Caco-2 (cell line): Measurements from ENCODE around the gene SLC66A3. TPM values are rescaled to one million over a fixed set of nuclear protein-coding genes. Genes with fewer than 3 reads are reported as not detected.
"Not testable (repeated sequence)": the region's sequence is repeated elsewhere in the genome, so short reads cannot be mapped to it uniquely, and the experiment has no call there.

ENCODE experiments used
- BruUV-seq: library from RNA; stranded (reverse); fragments of 400-500 nt; replicated peaks from 2 replicates; lab custom pipeline; 2021; lab: Mats Ljungman, UMichigan
- CTCF ChIA-PET: fragments of 300-600 bp; sonication (Branson Sonifier 250); formaldehyde crosslinking; loops from one replicate; lab custom pipeline; 2022; ENCODE audit warnings: antibody characterized with exemption; lab: Charles Lee
- POLR2A ChIA-PET: fragments of 300-600 bp; sonication (Branson Sonifier 250); formaldehyde crosslinking; loops from one replicate; lab custom pipeline; 2022; ENCODE audit warnings: antibody characterized with exemption; lab: Charles Lee
- DNase-seq, 2 experiments: peaks; one replicate each; pipeline versions ENCODE4 v3.0.0 to v3.0.0-alpha.2; 2020 to 2022
- H3K27me3 ChIP-seq: replicated peaks from 2 replicates; pipeline ENCODE4 v1.6.0; 2011; ENCODE audit warnings: low read length; ENCODE audit not compliant: control insufficient read depth, insufficient read depth
- H3K36me3 ChIP-seq: 2 replicates; pipeline ENCODE4 v1.5.1; 2011; ENCODE audit warnings: low read length; ENCODE audit not compliant: control insufficient read depth, insufficient read depth
- H3K4me1 ChIP-seq: fragments of 250-450 bp; sonication (Bioruptor Pico); 2 replicates; pipeline ENCODE4 v1.5.1; 2020; ENCODE audit warnings: mild to moderate bottlenecking
- H3K4me3 ChIP-seq: 2 replicates; pipeline ENCODE4 v1.5.1; 2011; ENCODE audit warnings: low read depth, mild to moderate bottlenecking, control low read depth, low read length
- H3K9me3 ChIP-seq: fragments of 250-450 bp; sonication (Bioruptor Pico); 2 replicates; pipeline ENCODE4 v1.5.1; 2020; ENCODE audit warnings: mild to moderate bottlenecking, moderate library complexity
- H3K27ac Mint-ChIP-seq: one replicate; pipeline ENCODE4 v1.8.0; 2022; ENCODE audit warnings: mixed read lengths; ENCODE audit not compliant: unreplicated experiment
- H3K27me3 Mint-ChIP-seq: one replicate; pipeline ENCODE4 v1.8.0; 2022; ENCODE audit warnings: mixed read lengths; ENCODE audit not compliant: insufficient read depth, unreplicated experiment
- H3K36me3 Mint-ChIP-seq: one replicate; pipeline ENCODE4 v1.8.0; 2022; ENCODE audit warnings: mild to moderate bottlenecking, mixed read lengths; ENCODE audit not compliant: insufficient read depth, unreplicated experiment
- H3K4me1 Mint-ChIP-seq: one replicate; pipeline ENCODE4 v1.8.0; 2022; ENCODE audit warnings: low read depth, mixed read lengths; ENCODE audit not compliant: unreplicated experiment
- H3K4me3 Mint-ChIP-seq: one replicate; pipeline ENCODE4 v1.8.0; 2022; ENCODE audit warnings: mild to moderate bottlenecking, moderate library complexity, mixed read lengths; ENCODE audit not compliant: unreplicated experiment
- H3K9me3 Mint-ChIP-seq: one replicate; pipeline ENCODE4 v1.8.0; 2022; ENCODE audit warnings: mixed read lengths; ENCODE audit not compliant: unreplicated experiment
- CTCF ChIP-seq, 2 experiments: fragments of 200-600 bp in 1 of 2; IDR thresholded peaks; 1 replicate in 1 of 2; 2 replicates in 1 of 2; pipeline versions ENCODE4 v1.5.1 to v1.8.0; 2011 to 2022; ENCODE audit warnings: antibody characterized with exemption in 1 of 2, control low read depth in 1 of 2, inconsistent platforms in 1 of 2, low read depth in 1 of 2, low read length in 1 of 2, mild to moderate bottlenecking in 1 of 2, moderate library complexity in 1 of 2; ENCODE audit not compliant: insufficient read depth in 1 of 2, severe bottlenecking in 1 of 2, unreplicated experiment in 1 of 2
- intact Hi-C: fragments of 100-400 bp; cut with micrococcal nuclease; formaldehyde crosslinking; loops from one replicate; pipeline ENCODE4 v1.10.0; 2022; ENCODE audit not compliant: unreplicated experiment
- total RNA-seq: library from RNA; stranded (reverse); gene quantifications from 2 replicates; pipeline ENCODE4 v1.2.3, GENCODE V29; 2022

SLC66A3 gene
- total RNA-seq, 1 experiment from 2014 or later = 12.1 TPM

DNA sequence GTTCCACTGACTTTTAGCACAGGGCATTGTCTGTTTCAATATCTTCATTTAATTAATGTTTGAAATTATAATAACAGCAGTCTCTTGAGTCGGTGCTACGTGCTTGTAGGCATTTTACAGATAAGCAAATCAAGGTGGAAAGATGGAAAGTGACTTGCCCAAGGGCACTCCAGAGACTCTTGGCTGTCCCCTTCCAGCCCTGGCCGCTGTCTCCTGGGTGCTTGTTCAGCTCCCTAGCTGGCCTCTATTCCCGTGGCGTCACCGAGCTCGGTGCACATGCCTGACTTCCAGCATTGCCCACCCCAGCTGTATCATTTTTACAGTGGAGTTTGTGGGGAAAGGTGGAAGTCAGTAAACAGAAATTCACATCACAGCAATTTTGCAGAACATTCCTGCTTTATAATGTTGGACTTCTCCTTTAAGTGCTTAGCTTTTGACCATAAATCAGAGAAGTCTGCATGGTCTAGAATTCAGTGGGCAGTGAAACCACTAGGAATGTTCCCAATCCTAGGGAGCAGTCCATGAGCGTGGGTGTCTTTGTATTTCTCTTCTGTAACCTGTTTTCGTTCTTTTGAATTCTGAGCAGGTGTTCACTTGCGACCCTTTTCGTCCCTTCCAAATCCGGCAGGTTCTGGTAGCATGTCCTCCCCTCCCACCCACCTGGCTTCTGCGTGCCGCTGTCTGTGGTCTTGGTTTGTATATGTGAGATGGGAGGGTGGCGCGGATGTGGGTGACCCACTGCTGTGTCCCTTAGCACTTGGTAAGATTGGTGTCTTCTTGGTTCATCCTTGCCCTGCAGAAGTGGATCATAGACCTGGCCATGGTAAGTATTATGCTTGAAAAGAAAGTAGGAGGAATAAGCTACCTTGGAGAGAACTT lies 8.4 kb downstream of the SLC66A3 start:
- no peak overlapping the region for H3K4me3 ChIP-seq
- POLR2A ChIA-PET = no interaction called here
- H3K4me3 Mint-ChIP-seq = no peak overlapping the region
- no peaks in the 10 kb centered on the region for H3K36me3 ChIP-seq
- H3K27ac Mint-ChIP-seq = no peak overlapping the region
- intact Hi-C loops = no loop called here
- no peaks in the 10 kb centered on the region for H3K36me3 Mint-ChIP-seq
- no peaks in the 10 kb centered on the region for H3K4me1 Mint-ChIP-seq
- H3K9me3 ChIP-seq = no peaks in the 10 kb centered on the region
- no peaks in the 10 kb centered on the region for H3K27me3 ChIP-seq
- no peaks in the 10 kb centered on the region for H3K27me3 Mint-ChIP-seq
- CTCF ChIA-PET = no interaction called here
- no TSS peak for BruUV-seq
- H3K9me3 Mint-ChIP-seq = no peaks in the 10 kb centered on the region
- DNase-seq = no peak
- H3K4me1 ChIP-seq = no peaks in the 10 kb centered on the region
- no peak for TF ChIP-seq CTCF (IDR thresholded peaks at IDR 0.05; ENCODE audit: insufficient read depth in 1 of 2, low read depth in 1 of 2, low read length in 1 of 2, severe bottlenecking in 1 of 2, unreplicated experiment in 1 of 2)

DNA sequence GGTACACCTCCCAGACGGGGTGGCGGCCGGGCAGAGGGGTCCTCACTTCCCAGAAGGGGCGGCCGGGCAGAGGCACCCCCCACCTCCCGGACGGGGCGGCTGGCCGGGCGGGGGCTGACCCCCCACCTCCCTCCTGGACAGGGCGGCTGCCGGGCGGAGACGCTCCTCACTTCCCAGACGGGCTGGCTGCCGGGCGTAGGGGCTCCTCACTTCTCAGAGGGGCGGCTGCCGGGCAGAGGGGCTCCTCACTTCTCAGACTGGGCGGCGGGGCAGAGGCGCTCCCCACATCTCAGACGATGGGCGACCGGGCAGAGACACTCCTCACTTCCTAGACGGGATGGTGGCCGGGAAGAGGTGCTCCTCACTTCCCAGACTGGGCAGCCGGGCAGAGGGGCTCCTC lies 9.8 kb downstream of the SLC66A3 start:
- H3K27me3 Mint-ChIP-seq, H3K4me1 Mint-ChIP-seq, BruUV-seq, H3K36me3 Mint-ChIP-seq, H3K36me3 ChIP-seq, H3K4me3 Mint-ChIP-seq, CTCF ChIA-PET, H3K9me3 ChIP-seq, intact Hi-C loops, H3K9me3 Mint-ChIP-seq, H3K27me3 ChIP-seq, H3K27ac Mint-ChIP-seq, DNase-seq, POLR2A ChIA-PET, H3K4me1 ChIP-seq, H3K4me3 ChIP-seq: not testable (repeated sequence)

DNA sequence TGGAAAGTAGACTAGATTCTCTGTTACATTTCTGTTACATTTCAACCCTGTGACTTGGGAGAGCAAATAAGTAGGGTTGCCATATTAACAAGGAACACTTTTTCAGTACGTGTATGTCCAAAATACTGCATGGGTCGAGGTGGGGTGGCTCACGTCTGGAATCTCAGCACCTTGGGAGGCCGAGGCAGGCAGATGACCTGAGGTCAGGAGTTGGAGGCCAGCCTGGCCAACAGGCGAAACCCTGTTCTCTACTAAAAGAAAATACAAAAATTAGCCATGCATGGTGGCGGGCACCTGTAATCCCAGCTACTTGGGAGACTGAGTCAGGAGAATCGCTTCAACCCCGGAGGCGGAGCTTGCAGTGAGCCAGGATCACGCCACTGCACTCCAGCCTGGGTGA lies 11.2 kb downstream of the SLC66A3 start:
- Histone ChIP-seq H3K36me3 (no peaks in the 10 kb centered on the region), H3K4me1 (no peaks in the 10 kb centered on the region), H3K27me3 (no peaks in the 10 kb centered on the region), H3K9me3 (no peaks in the 10 kb centered on the region), H3K4me3 (no peak overlapping the region)
- no peaks in the 10 kb centered on the region for H3K9me3 Mint-ChIP-seq
- peaks cover 8% of the 10 kb centered on the region for H3K36me3 Mint-ChIP-seq
- intact Hi-C loops = no loop called here
- no peak overlapping the region for H3K27ac Mint-ChIP-seq
- TF ChIP-seq CTCF (IDR thresholded peaks at IDR 0.05; ENCODE audit: insufficient read depth in 1 of 2, low read depth in 1 of 2, low read length in 1 of 2, severe bottlenecking in 1 of 2, unreplicated experiment in 1 of 2) = no peak
- no peaks in the 10 kb centered on the region for H3K4me1 Mint-ChIP-seq
- DNase-seq = no peak
- no peak overlapping the region for H3K4me3 Mint-ChIP-seq
- CTCF ChIA-PET = no interaction called here
- no peaks in the 10 kb centered on the region for H3K27me3 Mint-ChIP-seq
- POLR2A ChIA-PET = no interaction called here
- no TSS peak for BruUV-seq
